H1 (cell line): ENCODE results near the gene DMC1. TPM values are rescaled to one million over a fixed set of nuclear protein-coding genes. Genes with fewer than 3 reads are reported as not detected.
A peak's percentile ranks its signal among the peaks of the same experiment; 100 is the strongest.

Source experiments
- BRCA1 ChIP-seq: IDR thresholded peaks from 2 replicates; pipeline ENCODE4 v1.6.1; 2012; ENCODE audit warnings: low read depth, low read length, improper control_type of control experiment
- CHD2 ChIP-seq: IDR thresholded peaks from 2 replicates; pipeline ENCODE4 v1.6.1; 2012; ENCODE audit warnings: low read length, improper control_type of control experiment
- CTBP2 ChIP-seq: IDR thresholded peaks from 2 replicates; pipeline ENCODE4 v1.7.0; 2011; ENCODE audit warnings: borderline replicate concordance, mild to moderate bottlenecking, moderate library complexity, mixed read lengths, low read length; ENCODE audit not compliant: insufficient read depth, insufficient read length
- EP300 ChIP-seq, 2 experiments: IDR thresholded peaks; 1 replicate in 1 of 2; 2 replicates in 1 of 2; pipeline ENCODE4 v1.6.1; 2011 to 2012; ENCODE audit warnings: low read depth in 2 of 2, low read length in 2 of 2, mild to moderate bottlenecking in 2 of 2, borderline replicate concordance in 1 of 2, inconsistent platforms in 1 of 2, moderate library complexity in 1 of 2
- FOSL1 ChIP-seq: IDR thresholded peaks from 2 replicates; pipeline ENCODE4 v1.6.1; 2011; ENCODE audit warnings: mild to moderate bottlenecking, low read depth, low read length, moderate library complexity; ENCODE audit not compliant: insufficient read depth
- GABPA ChIP-seq: IDR thresholded peaks from 2 replicates; pipeline ENCODE4 v1.6.1; 2011; ENCODE audit warnings: mild to moderate bottlenecking, low read length, moderate library complexity, borderline replicate concordance; ENCODE audit not compliant: insufficient read depth
- GTF2F1 ChIP-seq: IDR thresholded peaks from 2 replicates; pipeline ENCODE4 v1.6.1; 2012; ENCODE audit warnings: low read depth, low read length, improper control_type of control experiment, borderline replicate concordance
- HDAC6 ChIP-seq: IDR thresholded peaks from one replicate; pipeline ENCODE4 v1.7.1; 2012; ENCODE audit warnings: low read depth, mild to moderate bottlenecking, inconsistent platforms, low read length, moderate library complexity
- KDM4A ChIP-seq: IDR thresholded peaks from one replicate; pipeline ENCODE4 v1.7.1; 2012; ENCODE audit warnings: low read depth, mild to moderate bottlenecking, moderate library complexity, low read length, inconsistent platforms; ENCODE audit not compliant: severe bottlenecking
- MAFK ChIP-seq: IDR thresholded peaks from 2 replicates; pipeline ENCODE4 v1.6.1; 2012; ENCODE audit warnings: low read depth, mild to moderate bottlenecking, improper control_type of control experiment, low read length
- NRF1 ChIP-seq: IDR thresholded peaks from 2 replicates; pipeline ENCODE4 v1.6.1; 2011; ENCODE audit warnings: mild to moderate bottlenecking, low read depth, low read length, improper control_type of control experiment
- PHF8 ChIP-seq: fragments of 200-600 bp; sonication (generic); conservative IDR thresholded peaks from 2 replicates; pipeline ENCODE4 v1.7.1; 2012; ENCODE audit warnings: low read depth, mild to moderate bottlenecking, inconsistent platforms, low read length, moderate library complexity
- POLR2A ChIP-seq, 2 experiments: IDR thresholded peaks; 1 replicate in 1 of 2; 2 replicates in 1 of 2; pipeline ENCODE4 v1.6.1; 2011; ENCODE audit warnings: low read depth in 2 of 2, low read length in 2 of 2, mild to moderate bottlenecking in 2 of 2; ENCODE audit errors: control extremely low read depth in 1 of 2
- SAP30 ChIP-seq: fragments of 300-600 bp; sonication (generic); IDR thresholded peaks from 2 replicates; pipeline ENCODE4 v1.7.1; 2012; ENCODE audit warnings: low read length, moderate library complexity, mild to moderate bottlenecking, inconsistent platforms; ENCODE audit not compliant: insufficient read depth, insufficient replicate concordance
- SIN3A ChIP-seq, 2 experiments: IDR thresholded peaks in 1 of 2; conservative IDR thresholded peaks in 1 of 2; 2 replicates each; pipeline ENCODE4 v1.6.1; 2011 to 2012; ENCODE audit warnings: low read length in 2 of 2, improper control_type of control experiment in 1 of 2, low read depth in 1 of 2, mild to moderate bottlenecking in 1 of 2
- SIX5 ChIP-seq: IDR thresholded peaks from 2 replicates; pipeline ENCODE4 v1.6.1; 2011; ENCODE audit warnings: mild to moderate bottlenecking, low read depth, low read length
- SP4 ChIP-seq: IDR thresholded peaks from 2 replicates; pipeline ENCODE4 v1.6.1; 2012; ENCODE audit warnings: low read length, inconsistent platforms
- TAF7 ChIP-seq: optimal IDR thresholded peaks from 2 replicates; pipeline ENCODE3; 2011; ENCODE audit warnings: low read depth, mild to moderate bottlenecking, inconsistent platforms, low read length, moderate library complexity, borderline replicate concordance
- TBP ChIP-seq: IDR thresholded peaks from 2 replicates; pipeline ENCODE4 v1.6.1; 2011; ENCODE audit warnings: low read depth, low read length, improper control_type of control experiment
- YY1 ChIP-seq: IDR thresholded peaks from 2 replicates; pipeline ENCODE4 v1.6.1; 2011; ENCODE audit warnings: low read depth, mild to moderate bottlenecking, low read length
- ZNF274 ChIP-seq: IDR thresholded peaks from 2 replicates; pipeline ENCODE4 v1.7.0; 2012; ENCODE audit warnings: low read length, borderline replicate concordance; ENCODE audit errors: extremely low read depth
- polyA plus RNA-seq, 7 experiments: library from polyadenylated mRNA; depleted of rRNA in 3 of 7; stranded (reverse) in 5 of 7; unstranded in 2 of 7; fragments of >200 nt in 5 of 7; fragments of 200-250 nt in 2 of 7; gene quantifications; 1 replicate in 5 of 7; 2 replicates in 1 of 7; 4 replicates in 1 of 7; pipeline versions ENCODE4 v1.2.1 to v1.2.3, GENCODE V29; 2011 to 2013; ENCODE audit warnings: missing spikeins in 2 of 7, mixed read lengths in 2 of 7
- total RNA-seq: library from RNA; stranded (reverse); fragmentation: NEBNext Ultra II Directional; extraction: Animal tissue kit (Norgen Biotek cat#: 25700); gene quantifications from 2 replicates; pipeline ENCODE4 v1.2.1, GENCODE V29; 2021
- TF ChIP-seq, protein P1 (sequence below): IDR thresholded peaks from 2 replicates; pipeline ENCODE4 v1.6.1; 2011; ENCODE audit warnings: low read depth, mild to moderate bottlenecking, low read length; ENCODE audit not compliant: insufficient read depth
- TF ChIP-seq, protein P2 (sequence below): IDR thresholded peaks from 2 replicates; pipeline ENCODE4 v1.6.1; 2011; ENCODE audit warnings: low read length, improper control_type of control experiment

DMC1 gene
- total and polyA plus RNA-seq, 2 of the 8 experiments (the other 6 are each of a cell fraction or from before 2014, with no cell fraction given): 3.8 to 7.2 TPM

DNA sequence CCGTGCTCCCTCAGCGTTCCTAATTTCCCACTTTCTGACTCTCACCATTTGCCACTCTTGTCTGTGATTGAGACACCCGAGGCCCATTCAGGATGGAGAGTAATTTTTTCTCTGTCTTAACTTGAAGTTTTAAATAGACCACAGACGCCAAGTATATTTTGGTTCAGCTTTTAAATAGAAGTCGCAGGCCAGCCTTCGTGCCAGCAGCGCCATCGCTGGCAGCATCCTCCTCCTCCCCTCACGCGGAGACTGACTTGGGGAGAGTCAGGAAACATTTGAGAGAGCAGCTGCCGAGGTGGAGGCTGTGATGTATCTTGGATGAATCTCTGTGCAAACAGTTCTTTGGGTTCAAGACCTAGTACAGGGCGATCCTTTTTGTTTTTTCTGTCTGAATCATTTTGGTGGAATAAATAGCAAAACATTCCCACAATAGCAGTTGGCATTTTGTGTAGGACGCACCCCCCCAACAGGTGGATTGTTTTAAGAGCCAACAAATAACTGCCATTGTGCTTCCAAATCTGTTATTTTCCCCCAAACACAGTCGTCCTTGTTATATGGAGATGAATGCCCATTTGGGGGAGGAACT, 889 bp upstream of the DMC1 start (continued):
- TF ChIP-seq, protein P1, sequence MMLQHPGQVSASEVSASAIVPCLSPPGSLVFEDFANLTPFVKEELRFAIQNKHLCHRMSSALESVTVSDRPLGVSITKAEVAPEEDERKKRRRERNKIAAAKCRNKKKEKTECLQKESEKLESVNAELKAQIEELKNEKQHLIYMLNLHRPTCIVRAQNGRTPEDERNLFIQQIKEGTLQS: no peak
- TF ChIP-seq TBP: 0 out of 2 replicates have a peak, but pooled peaks have one; percentile 0
- TF ChIP-seq BRCA1: no peak
- no peak for TF ChIP-seq KDM4A
- TF ChIP-seq POLR2A (IDR thresholded peaks at IDR 0.05; ENCODE audit: control extremely low read depth in 1 of 2, low read depth in 2 of 2, low read length in 2 of 2): peak in 1 of 2 experiments; percentile 44; a peak in 1 of 3 replicates
- TF ChIP-seq HDAC6: no peak
- no peak for TF ChIP-seq PHF8
- no peak for TF ChIP-seq SIX5
- no peak for TF ChIP-seq NRF1
- no peak for TF ChIP-seq CHD2
- no peak for TF ChIP-seq SIN3A (conservative IDR thresholded peaks at IDR 0.05 in 1 of 2, IDR thresholded peaks at IDR 0.05 in 1 of 2; ENCODE audit: low read depth in 1 of 2, low read length in 2 of 2)
- no peak for TF ChIP-seq GTF2F1
- peak; percentile 69; the same call in 1 of the 2 replicates for TF ChIP-seq YY1
- no peak for TF ChIP-seq GABPA
- TF ChIP-seq SAP30: no peak
- TF ChIP-seq ZNF274: no peak
- no peak for TF ChIP-seq FOSL1
- no peak for TF ChIP-seq CTBP2
- TF ChIP-seq EP300 (IDR thresholded peaks at IDR 0.05; ENCODE audit: borderline replicate concordance in 1 of 2, low read depth in 2 of 2, low read length in 2 of 2): no peak
- TF ChIP-seq SP4: no peak
- TF ChIP-seq TAF7: no peak
- TF ChIP-seq, protein P2, sequence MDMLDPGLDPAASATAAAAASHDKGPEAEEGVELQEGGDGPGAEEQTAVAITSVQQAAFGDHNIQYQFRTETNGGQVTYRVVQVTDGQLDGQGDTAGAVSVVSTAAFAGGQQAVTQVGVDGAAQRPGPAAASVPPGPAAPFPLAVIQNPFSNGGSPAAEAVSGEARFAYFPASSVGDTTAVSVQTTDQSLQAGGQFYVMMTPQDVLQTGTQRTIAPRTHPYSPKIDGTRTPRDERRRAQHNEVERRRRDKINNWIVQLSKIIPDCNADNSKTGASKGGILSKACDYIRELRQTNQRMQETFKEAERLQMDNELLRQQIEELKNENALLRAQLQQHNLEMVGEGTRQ: no peak
- TF ChIP-seq MAFK: no peak
